Uterus (tissue), 2 donors: ENCODE data around the gene SAMD4B.

ENCODE experiments used
- CTCF ChIP-seq, 4 experiments: fragments of 200-600 bp in 2 of 4; fragments of 450-650 bp in 2 of 4; sonication (generic) in 2 of 4; IDR thresholded peaks; one replicate each; pipeline ENCODE4 v1.5.1; 2016 to 2019; ENCODE audit warnings: antibody characterized with exemption in 4 of 4, mild to moderate bottlenecking in 2 of 4, moderate library complexity in 1 of 4
- POLR2A ChIP-seq, 2 donors: fragments of 450-650 bp; IDR thresholded peaks; one replicate each; pipeline ENCODE4 v1.6.1; 2016; ENCODE audit warnings: antibody characterized with exemption in 2 of 2, mild to moderate bottlenecking in 1 of 2, moderate library complexity in 1 of 2

- peak; percentile 97 to 99 (median 99) for TF ChIP-seq CTCF (IDR thresholded peaks at IDR 0.05)
- TF ChIP-seq POLR2A (IDR thresholded peaks at IDR 0.05) = peak in 1 of 2 donors; percentile 27
These were observed 55.4 kb downstream of the SAMD4B start for GRCh38 chr19:39397360-39398296.
